Fibroblast of lung (primary cell): ENCODE measurements around the gene TBL1X.

Experiments
- CTCF ChIP-seq, 2 donors: IDR thresholded peaks in 1 of 2; conservative IDR thresholded peaks in 1 of 2; 1 replicate in 1 of 2; 2 replicates in 1 of 2; pipeline ENCODE4 v1.5.1; 2011 to 2012; ENCODE audit warnings: low read length in 2 of 2, control low read depth in 1 of 2, inconsistent platforms in 1 of 2, low read depth in 1 of 2, mild to moderate bottlenecking in 1 of 2
- EZH2 ChIP-seq: IDR thresholded peaks from 2 replicates; pipeline ENCODE4 v1.5.1; 2012; ENCODE audit warnings: low read length, control low read depth, mild to moderate bottlenecking; ENCODE audit errors: missing control alignments

GRCh38 chrX:9698576-9698975 lies 233.7 kb downstream of the TBL1X start:
- no peak for TF ChIP-seq CTCF (conservative IDR thresholded peaks at IDR 0.05 in 1 of 2, IDR thresholded peaks at IDR 0.05 in 1 of 2; ENCODE audit: low read depth in 1 of 2, low read length in 2 of 2)
- TF ChIP-seq EZH2: no peak
